Type B pancreatic cell (in vitro differentiated cells): ENCODE results near the gene DEDD. TPM values are rescaled to one million over a fixed set of nuclear protein-coding genes. Genes with fewer than 3 reads are reported as not detected.

Experiments
- DNase-seq: peaks from one replicate; pipeline ENCODE4 v3.0.0; 2021; ENCODE audit warnings: mixed read lengths; ENCODE audit not compliant: unreplicated experiment; ENCODE audit errors: extremely low spot score
- H3K27ac Mint-ChIP-seq: 2 replicates; pipeline ENCODE4 v1.8.0; 2021; ENCODE audit warnings: mild to moderate bottlenecking, mixed read lengths
- H3K27me3 Mint-ChIP-seq: 2 replicates; pipeline ENCODE4 v1.8.0; 2021; ENCODE audit warnings: mixed read lengths
- H3K36me3 Mint-ChIP-seq: 2 replicates; pipeline ENCODE4 v1.8.0; 2021; ENCODE audit warnings: mixed read lengths
- H3K4me1 Mint-ChIP-seq: one replicate; pipeline ENCODE4 v1.8.0; 2021; ENCODE audit warnings: mixed read lengths; ENCODE audit not compliant: unreplicated experiment
- H3K4me3 Mint-ChIP-seq: 2 replicates; pipeline ENCODE4 v1.8.0; 2021; ENCODE audit warnings: mild to moderate bottlenecking, mixed read lengths
- H3K9me3 Mint-ChIP-seq: 2 replicates; pipeline ENCODE4 v1.8.0; 2021; ENCODE audit warnings: mixed read lengths
- CTCF ChIP-seq: fragments of 200-600 bp; sonication (generic); conservative IDR thresholded peaks from 2 replicates; pipeline ENCODE4 v1.5.0; 2021; ENCODE audit warnings: antibody characterized with exemption, mild to moderate bottlenecking
- total RNA-seq: library from RNA; stranded (reverse); gene quantifications from 2 replicates; pipeline ENCODE4 v1.2.1, GENCODE V29; 2021; ENCODE audit warnings: low replicate concordance

DEDD gene
- total RNA-seq, 1 donor from 2014 or later: 41.0 TPM

- H3K27ac Mint-ChIP-seq: peak within 1 kb of the TSS; percentile 98
- H3K27me3 Mint-ChIP-seq: no peaks in the 10 kb centered on the region
- H3K4me1 Mint-ChIP-seq: peaks cover 26% of the 10 kb centered on the region
- H3K36me3 Mint-ChIP-seq: peaks cover 21% of the 10 kb centered on the region
- peak; percentile 95 for DNase-seq
- TF ChIP-seq CTCF: peak; percentile 31
- H3K9me3 Mint-ChIP-seq: no peaks in the 10 kb centered on the region
- peak within 1 kb of the TSS; percentile 100 for H3K4me3 Mint-ChIP-seq
Observed at GRCh38 chr1:161177112-161177935, 44.9 kb upstream of the DEDD start, which contains the start of gene B4GALT3. TSS of gene B4GALT3 (minus strand) at chr1:161177507. CDS start at chr1:161176060, 1,447 bp downstream.

- H3K4me3 Mint-ChIP-seq: peak overlapping the region; percentile 100
- no peaks in the 10 kb centered on the region for H3K27me3 Mint-ChIP-seq
- H3K4me1 Mint-ChIP-seq: peaks cover 26% of the 10 kb centered on the region
- H3K9me3 Mint-ChIP-seq: no peaks in the 10 kb centered on the region
- no peak for DNase-seq
- peak overlapping the region; percentile 98 for H3K27ac Mint-ChIP-seq
- peaks cover 21% of the 10 kb centered on the region for H3K36me3 Mint-ChIP-seq
- TF ChIP-seq CTCF: no peak
Observed at GRCh38 chr1:161176468-161177111, 44.1 kb upstream of the DEDD start.

- peak overlapping the region; percentile 98 for H3K27ac Mint-ChIP-seq
- H3K4me1 Mint-ChIP-seq: peaks cover 26% of the 10 kb centered on the region
- peaks cover 21% of the 10 kb centered on the region for H3K36me3 Mint-ChIP-seq
Observed at GRCh38 chr1:161175771-161176453, 43.4 kb upstream of the DEDD start.

GRCh38 chr1:161174911-161175310 lies 42.4 kb upstream of the DEDD start:
- Mint-ChIP-seq H3K4me3 (peak overlapping the region; percentile 46), H3K36me3 (peaks cover 21% of the 10 kb centered on the region), H3K9me3 (no peaks in the 10 kb centered on the region), H3K27ac (no peak overlapping the region), H3K27me3 (no peaks in the 10 kb centered on the region), H3K4me1 (peaks cover 26% of the 10 kb centered on the region)
- DNase-seq: no peak
- no peak for TF ChIP-seq CTCF

More at GRCh38 chr1:161175771-161176453, 43.4 kb upstream of the DEDD start:
- no peaks in the 10 kb centered on the region for H3K27me3 Mint-ChIP-seq
- peak overlapping the region; percentile 100 for H3K4me3 Mint-ChIP-seq
- no peak for TF ChIP-seq CTCF
- no peak for DNase-seq
- no peaks in the 10 kb centered on the region for H3K9me3 Mint-ChIP-seq

GRCh38 chr1:161173711-161174110 lies 41.2 kb upstream of the DEDD start:
- peaks cover 26% of the 10 kb centered on the region for H3K4me1 Mint-ChIP-seq

More at GRCh38 chr1:161173711-161174110, 41.2 kb upstream of the DEDD start:
- no peak for DNase-seq
- Mint-ChIP-seq H3K9me3 (no peaks in the 10 kb centered on the region), H3K4me3 (no peak overlapping the region), H3K27ac (no peak overlapping the region), H3K27me3 (no peaks in the 10 kb centered on the region), H3K36me3 (peaks cover 21% of the 10 kb centered on the region)
- no peak for TF ChIP-seq CTCF
